Liver (tissue), 9 donors: ENCODE results near the gene CHRM1. TPM values are rescaled to one million over a fixed set of nuclear protein-coding genes. Genes with fewer than 3 reads are reported as not detected.

Source experiments
- DNase-seq: peaks from one replicate; pipeline ENCODE4 v3.0.0-alpha.2; 2017; ENCODE audit warnings: low spot score
- H3K27ac ChIP-seq, 2 donors: one replicate each; pipeline ENCODE4 v1.7.0; 2013; ENCODE audit warnings: inconsistent platforms in 2 of 2, low read length in 2 of 2, control low read depth in 1 of 2, low read depth in 1 of 2, mild to moderate bottlenecking in 1 of 2
- H3K27me3 ChIP-seq, 4 donors: one replicate each; pipeline versions ENCODE4 v1.6.1 to v1.7.0; 2013; ENCODE audit warnings: low read length in 3 of 4, inconsistent platforms in 1 of 4, mild to moderate bottlenecking in 1 of 4, moderate library complexity in 1 of 4; ENCODE audit not compliant: control insufficient read depth in 4 of 4, insufficient read depth in 4 of 4
- H3K36me3 ChIP-seq, 4 donors: one replicate each; pipeline versions ENCODE4 v1.6.1 to v1.7.0; 2013; ENCODE audit warnings: low read length in 3 of 4, mild to moderate bottlenecking in 3 of 4, low read depth in 1 of 4, moderate library complexity in 1 of 4; ENCODE audit not compliant: control insufficient read depth in 4 of 4, insufficient read depth in 3 of 4
- H3K4me1 ChIP-seq, 4 donors: one replicate each; pipeline versions ENCODE4 v1.6.1 to v1.7.0; 2013; ENCODE audit warnings: low read length in 3 of 4, mild to moderate bottlenecking in 3 of 4, moderate library complexity in 1 of 4; ENCODE audit not compliant: control insufficient read depth in 4 of 4, insufficient read depth in 4 of 4
- H3K4me3 ChIP-seq, 3 donors: one replicate each; pipeline versions ENCODE4 v1.6.1 to v1.7.0; 2013; ENCODE audit warnings: low read length in 3 of 3, control low read depth in 1 of 3, low read depth in 1 of 3, mild to moderate bottlenecking in 1 of 3
- H3K9ac ChIP-seq, 2 donors: one replicate each; pipeline ENCODE4 v1.7.0; 2013; ENCODE audit warnings: low read length in 2 of 2, mild to moderate bottlenecking in 2 of 2, moderate library complexity in 2 of 2, control low read depth in 1 of 2, low read depth in 1 of 2
- H3K9me3 ChIP-seq, 4 donors: one replicate each; pipeline versions ENCODE4 v1.6.1 to v1.7.0; 2013; ENCODE audit warnings: low read length in 3 of 4; ENCODE audit not compliant: control insufficient read depth in 4 of 4
- FOXA1 ChIP-seq: IDR thresholded peaks from 2 replicates; pipeline ENCODE4 v1.6.1; 2016; ENCODE audit warnings: antibody characterized with exemption
- FOXA2 ChIP-seq: IDR thresholded peaks from 2 replicates; pipeline ENCODE4 v1.6.1; 2016; ENCODE audit warnings: antibody characterized with exemption
- GABPA ChIP-seq, 2 donors: IDR thresholded peaks in 1 of 2; conservative IDR thresholded peaks in 1 of 2; 2 replicates each; pipeline ENCODE4 v1.6.1; 2016; ENCODE audit warnings: antibody characterized with exemption in 2 of 2, mild to moderate bottlenecking in 1 of 2, moderate library complexity in 1 of 2
- HNF4A ChIP-seq, 2 donors: conservative IDR thresholded peaks; 2 replicates each; pipeline ENCODE4 v1.6.1; 2016; ENCODE audit warnings: antibody characterized with exemption in 2 of 2, mild to moderate bottlenecking in 2 of 2
- HNF4G ChIP-seq: IDR thresholded peaks from 2 replicates; pipeline ENCODE4 v1.6.1; 2016; ENCODE audit warnings: antibody characterized with exemption
- JUND ChIP-seq, 2 donors: IDR thresholded peaks; 2 replicates each; pipeline ENCODE4 v1.6.1; 2016; ENCODE audit warnings: antibody characterized with exemption in 2 of 2
- NR2F2 ChIP-seq: IDR thresholded peaks from 2 replicates; pipeline ENCODE4 v1.6.1; 2016; ENCODE audit warnings: antibody characterized with exemption
- RAD21 ChIP-seq, 2 donors: IDR thresholded peaks; 2 replicates each; pipeline ENCODE4 v1.6.1; 2016; ENCODE audit warnings: antibody characterized with exemption in 2 of 2, mild to moderate bottlenecking in 2 of 2
- RXRA ChIP-seq, 2 donors: IDR thresholded peaks; 2 replicates each; pipeline ENCODE4 v1.6.1; 2017 to 2018; ENCODE audit warnings: antibody characterized with exemption in 2 of 2, mild to moderate bottlenecking in 1 of 2
- SP1 ChIP-seq: IDR thresholded peaks from 2 replicates; pipeline ENCODE4 v1.6.1; 2018; ENCODE audit warnings: antibody characterized with exemption, mild to moderate bottlenecking
- TAF1 ChIP-seq: conservative IDR thresholded peaks from 2 replicates; pipeline ENCODE4 v1.6.1; 2016; ENCODE audit warnings: antibody characterized with exemption, mild to moderate bottlenecking
- YY1 ChIP-seq: IDR thresholded peaks from 2 replicates; pipeline ENCODE4 v1.6.1; 2016; ENCODE audit warnings: antibody characterized with exemption, mild to moderate bottlenecking
- WGBS: extraction: QIAGEN DNeasy Blood & Tissue Kit; methylation state at CpG from one replicate; pipeline ENCODE4 v1.1.7; 2013; 5-methylcytosine and 5-hydroxymethylcytosine counted together
- polyA plus RNA-seq, 2 donors: library from polyadenylated mRNA; stranded (reverse) in 1 of 2; unstranded in 1 of 2; fragments of 200-250 nt in 1 of 2; fragments of >200 nt in 1 of 2; fragmentation: Nextera tagmentation in 1 of 2; extraction: Ambion mirVana in 1 of 2; gene quantifications; one replicate each; pipeline versions ENCODE4 v1.2.1 to v1.2.3, GENCODE V29; 2013 to 2015
- total RNA-seq, 2 donors: library from RNA; depleted of rRNA; stranded (reverse); fragments of >200 nt; gene quantifications; one replicate each; pipeline ENCODE4 v1.2.3, GENCODE V29; 2014
- TF ChIP-seq, protein P1 (sequence below): IDR thresholded peaks from 2 replicates; pipeline ENCODE4 v1.6.1; 2016; ENCODE audit warnings: antibody characterized with exemption, mild to moderate bottlenecking
- TF ChIP-seq, protein P2 (sequence below): IDR thresholded peaks from 2 replicates; pipeline ENCODE4 v1.6.1; 2016; ENCODE audit warnings: antibody characterized with exemption
- TF ChIP-seq, protein P3 (sequence below): IDR thresholded peaks from 2 replicates; pipeline ENCODE4 v1.6.1; 2016; ENCODE audit warnings: antibody characterized with exemption
- TF ChIP-seq, protein P4 (sequence below): IDR thresholded peaks from 2 replicates; pipeline ENCODE4 v1.6.1; 2016; ENCODE audit warnings: antibody characterized with exemption
- TF ChIP-seq, protein P5 (sequence below): fragments of 150-350 bp; IDR thresholded peaks from 2 replicates; pipeline ENCODE4 v1.5.1; 2017; ENCODE audit warnings: improper control_type of control experiment, low read depth, low read length; ENCODE audit not compliant: missing input control
- donor health status: healthy.
- donor health status: healthy.
- donor health status: healthy.
- donor health status: healthy.
- donor health status: healthy.

The CHRM1 gene
- total and polyA plus RNA-seq, 4 donors, result not detected

DNA sequence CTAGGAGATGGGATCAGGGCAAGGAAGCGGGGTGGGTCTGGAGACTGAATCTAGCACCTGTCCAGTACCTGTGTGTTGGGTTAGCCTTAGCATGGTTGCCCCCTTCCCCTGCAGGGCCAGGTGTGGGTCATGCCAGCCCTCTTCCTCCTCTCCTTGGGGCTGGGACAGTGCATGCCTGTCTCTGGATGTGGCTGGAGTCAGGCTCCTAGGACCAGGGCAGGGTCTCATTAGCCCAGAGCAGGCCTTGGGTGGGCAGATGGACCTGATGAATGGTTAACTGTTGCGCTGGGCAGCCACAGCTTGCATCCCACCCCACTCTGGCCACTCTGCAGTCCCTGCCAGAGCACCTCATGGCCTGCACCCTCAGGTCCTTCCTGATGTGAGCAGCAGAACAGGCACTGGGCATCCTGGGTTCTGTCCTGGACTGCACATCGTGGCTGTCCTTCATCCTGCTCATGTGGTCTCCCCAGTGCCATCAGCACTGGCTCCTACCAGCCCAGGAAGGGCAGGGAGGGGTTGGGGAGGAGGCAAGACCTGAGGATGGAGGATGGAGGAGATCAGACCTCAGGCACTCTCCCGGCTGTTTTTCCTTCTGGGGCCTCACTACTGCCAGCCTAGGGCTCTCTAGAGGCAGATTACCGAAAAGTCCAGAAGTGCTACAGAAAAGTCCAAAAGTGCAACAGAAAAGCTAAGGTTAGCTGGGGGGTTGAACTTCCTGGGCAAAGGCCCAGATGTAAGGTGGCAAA lies 12.8 kb upstream of the CHRM1 start:
- TF ChIP-seq FOXA1, result no peak
- TF ChIP-seq, protein P1, sequence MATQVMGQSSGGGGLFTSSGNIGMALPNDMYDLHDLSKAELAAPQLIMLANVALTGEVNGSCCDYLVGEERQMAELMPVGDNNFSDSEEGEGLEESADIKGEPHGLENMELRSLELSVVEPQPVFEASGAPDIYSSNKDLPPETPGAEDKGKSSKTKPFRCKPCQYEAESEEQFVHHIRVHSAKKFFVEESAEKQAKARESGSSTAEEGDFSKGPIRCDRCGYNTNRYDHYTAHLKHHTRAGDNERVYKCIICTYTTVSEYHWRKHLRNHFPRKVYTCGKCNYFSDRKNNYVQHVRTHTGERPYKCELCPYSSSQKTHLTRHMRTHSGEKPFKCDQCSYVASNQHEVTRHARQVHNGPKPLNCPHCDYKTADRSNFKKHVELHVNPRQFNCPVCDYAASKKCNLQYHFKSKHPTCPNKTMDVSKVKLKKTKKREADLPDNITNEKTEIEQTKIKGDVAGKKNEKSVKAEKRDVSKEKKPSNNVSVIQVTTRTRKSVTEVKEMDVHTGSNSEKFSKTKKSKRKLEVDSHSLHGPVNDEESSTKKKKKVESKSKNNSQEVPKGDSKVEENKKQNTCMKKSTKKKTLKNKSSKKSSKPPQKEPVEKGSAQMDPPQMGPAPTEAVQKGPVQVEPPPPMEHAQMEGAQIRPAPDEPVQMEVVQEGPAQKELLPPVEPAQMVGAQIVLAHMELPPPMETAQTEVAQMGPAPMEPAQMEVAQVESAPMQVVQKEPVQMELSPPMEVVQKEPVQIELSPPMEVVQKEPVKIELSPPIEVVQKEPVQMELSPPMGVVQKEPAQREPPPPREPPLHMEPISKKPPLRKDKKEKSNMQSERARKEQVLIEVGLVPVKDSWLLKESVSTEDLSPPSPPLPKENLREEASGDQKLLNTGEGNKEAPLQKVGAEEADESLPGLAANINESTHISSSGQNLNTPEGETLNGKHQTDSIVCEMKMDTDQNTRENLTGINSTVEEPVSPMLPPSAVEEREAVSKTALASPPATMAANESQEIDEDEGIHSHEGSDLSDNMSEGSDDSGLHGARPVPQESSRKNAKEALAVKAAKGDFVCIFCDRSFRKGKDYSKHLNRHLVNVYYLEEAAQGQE, result no peak
- TF ChIP-seq GABPA (IDR thresholded peaks at IDR 0.05 in 1 of 2, conservative IDR thresholded peaks at IDR 0.05 in 1 of 2), result no peak
- TF ChIP-seq RXRA (IDR thresholded peaks at IDR 0.05), result no peak
- TF ChIP-seq, protein P2, sequence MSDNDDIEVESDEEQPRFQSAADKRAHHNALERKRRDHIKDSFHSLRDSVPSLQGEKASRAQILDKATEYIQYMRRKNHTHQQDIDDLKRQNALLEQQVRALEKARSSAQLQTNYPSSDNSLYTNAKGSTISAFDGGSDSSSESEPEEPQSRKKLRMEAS, result no peak
- no peak for TF ChIP-seq HNF4G
- Histone ChIP-seq H3K4me1 (no peaks in the 10 kb centered on the region), H3K36me3 (no peaks in the 10 kb centered on the region), H3K9ac (no peak overlapping the region), H3K27me3 (no peaks in the 10 kb centered on the region), H3K27ac (no peak overlapping the region), H3K4me3 (no peak overlapping the region), H3K9me3 (no peaks in the 10 kb centered on the region)
- no peak for DNase-seq
- WGBS, result 91% methylated on average over 5 of the region's 5 CpGs

DNA sequence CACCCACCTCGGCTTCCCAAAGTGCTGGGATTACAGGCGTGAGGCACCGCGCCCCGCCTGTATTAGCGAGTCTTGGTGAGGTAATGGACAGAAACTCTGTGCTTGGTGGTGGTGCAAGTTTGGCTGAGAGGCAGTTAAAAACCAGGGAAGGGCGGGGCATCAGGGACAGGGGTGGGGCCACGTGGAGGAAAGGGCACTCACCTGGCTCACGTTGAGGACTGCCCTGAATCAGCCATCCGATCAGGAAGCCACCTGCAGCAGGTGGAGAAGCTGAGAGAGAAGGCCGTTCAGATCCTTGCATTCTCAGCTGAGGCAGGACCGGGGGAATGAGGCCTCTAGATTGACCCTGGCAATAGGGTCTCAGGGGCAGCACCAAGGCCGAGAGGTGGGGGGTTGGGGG lies 12.1 kb upstream of the CHRM1 start:
- Histone ChIP-seq H3K9me3 (no peaks in the 10 kb centered on the region), H3K4me1 (no peaks in the 10 kb centered on the region), H3K27ac (no peak overlapping the region), H3K27me3 (peaks cover 0 to 3% (median 0%) of the 10 kb centered on the region in 4 donors), H3K9ac (no peak overlapping the region), H3K36me3 (no peaks in the 10 kb centered on the region), H3K4me3 (no peak overlapping the region)
- TF ChIP-seq, protein P1, result no peak
- TF ChIP-seq, protein P2, result no peak
- no peak for TF ChIP-seq NR2F2
- TF ChIP-seq YY1, result no peak
- TF ChIP-seq HNF4A (conservative IDR thresholded peaks at IDR 0.05), result no peak
- TF ChIP-seq, protein P3, sequence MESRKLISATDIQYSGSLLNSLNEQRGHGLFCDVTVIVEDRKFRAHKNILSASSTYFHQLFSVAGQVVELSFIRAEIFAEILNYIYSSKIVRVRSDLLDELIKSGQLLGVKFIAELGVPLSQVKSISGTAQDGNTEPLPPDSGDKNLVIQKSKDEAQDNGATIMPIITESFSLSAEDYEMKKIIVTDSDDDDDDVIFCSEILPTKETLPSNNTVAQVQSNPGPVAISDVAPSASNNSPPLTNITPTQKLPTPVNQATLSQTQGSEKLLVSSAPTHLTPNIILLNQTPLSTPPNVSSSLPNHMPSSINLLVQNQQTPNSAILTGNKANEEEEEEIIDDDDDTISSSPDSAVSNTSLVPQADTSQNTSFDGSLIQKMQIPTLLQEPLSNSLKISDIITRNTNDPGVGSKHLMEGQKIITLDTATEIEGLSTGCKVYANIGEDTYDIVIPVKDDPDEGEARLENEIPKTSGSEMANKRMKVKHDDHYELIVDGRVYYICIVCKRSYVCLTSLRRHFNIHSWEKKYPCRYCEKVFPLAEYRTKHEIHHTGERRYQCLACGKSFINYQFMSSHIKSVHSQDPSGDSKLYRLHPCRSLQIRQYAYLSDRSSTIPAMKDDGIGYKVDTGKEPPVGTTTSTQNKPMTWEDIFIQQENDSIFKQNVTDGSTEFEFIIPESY, result no peak
- TF ChIP-seq HNF4G, result no peak
- TF ChIP-seq RXRA (IDR thresholded peaks at IDR 0.05), result no peak
- no peak for TF ChIP-seq TAF1
- no peak for TF ChIP-seq FOXA1
- TF ChIP-seq, protein P4, sequence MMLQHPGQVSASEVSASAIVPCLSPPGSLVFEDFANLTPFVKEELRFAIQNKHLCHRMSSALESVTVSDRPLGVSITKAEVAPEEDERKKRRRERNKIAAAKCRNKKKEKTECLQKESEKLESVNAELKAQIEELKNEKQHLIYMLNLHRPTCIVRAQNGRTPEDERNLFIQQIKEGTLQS, result no peak
- no peak for TF ChIP-seq JUND (IDR thresholded peaks at IDR 0.05)
- no peak for TF ChIP-seq FOXA2
- TF ChIP-seq, protein P5, sequence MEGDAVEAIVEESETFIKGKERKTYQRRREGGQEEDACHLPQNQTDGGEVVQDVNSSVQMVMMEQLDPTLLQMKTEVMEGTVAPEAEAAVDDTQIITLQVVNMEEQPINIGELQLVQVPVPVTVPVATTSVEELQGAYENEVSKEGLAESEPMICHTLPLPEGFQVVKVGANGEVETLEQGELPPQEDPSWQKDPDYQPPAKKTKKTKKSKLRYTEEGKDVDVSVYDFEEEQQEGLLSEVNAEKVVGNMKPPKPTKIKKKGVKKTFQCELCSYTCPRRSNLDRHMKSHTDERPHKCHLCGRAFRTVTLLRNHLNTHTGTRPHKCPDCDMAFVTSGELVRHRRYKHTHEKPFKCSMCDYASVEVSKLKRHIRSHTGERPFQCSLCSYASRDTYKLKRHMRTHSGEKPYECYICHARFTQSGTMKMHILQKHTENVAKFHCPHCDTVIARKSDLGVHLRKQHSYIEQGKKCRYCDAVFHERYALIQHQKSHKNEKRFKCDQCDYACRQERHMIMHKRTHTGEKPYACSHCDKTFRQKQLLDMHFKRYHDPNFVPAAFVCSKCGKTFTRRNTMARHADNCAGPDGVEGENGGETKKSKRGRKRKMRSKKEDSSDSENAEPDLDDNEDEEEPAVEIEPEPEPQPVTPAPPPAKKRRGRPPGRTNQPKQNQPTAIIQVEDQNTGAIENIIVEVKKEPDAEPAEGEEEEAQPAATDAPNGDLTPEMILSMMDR, result no peak
- no peak for TF ChIP-seq RAD21 (IDR thresholded peaks at IDR 0.05)
- TF ChIP-seq SP1, result no peak
- no peak for TF ChIP-seq GABPA (IDR thresholded peaks at IDR 0.05 in 1 of 2, conservative IDR thresholded peaks at IDR 0.05 in 1 of 2)
- 77% methylated on average over 13 of the region's 13 CpGs for WGBS
- no peak for DNase-seq
